ENCODE results near the gene SLC7A6.

The SLC7A6 gene

DNA sequence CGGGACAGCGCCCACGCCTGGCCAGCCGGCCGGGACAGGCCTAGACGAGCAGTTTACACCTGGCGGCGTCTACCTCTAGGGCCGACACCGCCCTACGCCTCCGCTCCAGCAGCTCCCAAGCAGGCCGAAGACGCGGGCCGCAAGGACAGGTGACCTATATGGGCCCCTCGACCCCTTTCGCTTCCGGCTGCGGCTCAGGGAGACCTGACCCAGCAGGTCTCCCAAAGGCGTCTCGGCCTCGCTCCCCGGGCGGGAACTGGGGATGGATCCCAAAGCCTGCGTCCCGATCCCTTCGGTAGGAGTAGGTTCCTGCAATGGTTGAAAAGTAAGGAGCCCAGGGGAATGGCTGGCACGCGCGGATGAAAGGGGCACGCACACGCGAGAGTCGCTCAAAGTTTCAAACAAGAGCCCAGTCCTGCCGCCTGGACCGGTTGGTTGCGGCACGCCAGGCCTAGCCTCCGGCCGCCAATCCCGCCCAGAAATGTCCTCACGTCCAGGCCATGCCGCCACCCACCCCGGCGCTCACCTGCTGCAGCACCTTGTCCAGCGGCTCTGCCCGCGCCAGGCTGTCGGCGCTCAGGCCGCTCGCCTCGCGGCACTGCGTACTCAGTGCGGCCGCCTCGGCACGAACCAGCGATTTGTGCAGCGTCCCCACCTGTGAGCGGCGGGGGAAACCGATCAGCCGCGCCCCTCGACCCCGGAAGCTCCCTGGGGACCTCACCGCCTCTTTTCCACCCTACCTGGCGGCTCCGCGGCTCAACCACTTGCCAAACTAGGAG is 29.0 kb upstream of the SLC7A6 start:
- DNase-seq (ENCODE audit: low read depth) = no peak

DNA sequence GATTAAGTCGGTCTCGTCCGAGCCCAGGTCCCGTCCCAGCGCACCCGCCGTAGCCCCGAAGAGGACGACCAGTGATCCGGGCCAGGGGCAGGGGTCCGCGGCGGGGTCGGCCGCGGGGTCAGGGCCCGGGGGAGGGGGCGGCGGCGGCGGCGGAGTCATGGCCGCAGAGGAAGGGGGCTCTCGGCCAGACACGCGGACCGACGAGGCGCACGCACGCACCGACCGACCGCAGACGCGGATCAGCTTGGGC is 28.5 kb upstream of the SLC7A6 start, which contains the start of gene ESRP2:
ESRP2 (minus strand) TSS at position 241 of the 250 bp plus-strand sequence; CDS start at position 159, 82 bp downstream.
- DNase-seq (ENCODE audit: low read depth) = no peak

DNA sequence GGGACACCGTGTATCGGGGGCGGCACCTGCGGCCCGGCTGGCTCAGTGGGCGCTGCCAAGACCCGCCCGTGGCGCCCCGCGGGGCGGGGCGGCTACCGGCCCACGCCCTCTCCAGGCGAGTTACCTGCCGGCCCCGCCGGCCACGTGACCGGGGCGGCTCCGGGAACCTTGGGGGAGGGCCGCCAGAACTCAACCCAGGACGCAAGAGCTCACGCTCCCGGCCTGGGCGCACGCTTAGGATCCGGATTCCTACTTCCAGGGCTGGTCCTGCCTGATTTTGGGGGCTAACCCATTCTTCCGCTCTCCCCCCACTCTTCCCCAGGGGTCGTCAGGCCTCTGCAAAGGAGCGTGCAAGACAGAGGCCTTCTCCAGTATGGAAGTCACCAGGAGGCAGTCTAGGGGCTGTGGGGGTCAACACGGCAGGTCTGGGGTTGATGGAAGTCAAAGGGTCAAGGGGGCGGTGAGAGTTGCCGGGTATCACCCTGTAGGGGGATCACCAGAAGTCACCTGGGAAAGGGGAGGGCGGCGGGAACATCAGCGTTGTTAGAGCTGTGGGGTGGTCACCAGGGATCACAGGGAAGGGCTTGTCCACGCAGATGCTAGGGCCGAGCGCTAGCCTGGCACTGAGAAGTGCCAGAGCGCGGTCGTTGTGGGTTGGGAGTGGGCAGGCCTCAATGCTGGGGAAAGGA is 28.0 kb upstream of the SLC7A6 start:
- DNase-seq (ENCODE audit: low read depth) = no peak

DNA sequence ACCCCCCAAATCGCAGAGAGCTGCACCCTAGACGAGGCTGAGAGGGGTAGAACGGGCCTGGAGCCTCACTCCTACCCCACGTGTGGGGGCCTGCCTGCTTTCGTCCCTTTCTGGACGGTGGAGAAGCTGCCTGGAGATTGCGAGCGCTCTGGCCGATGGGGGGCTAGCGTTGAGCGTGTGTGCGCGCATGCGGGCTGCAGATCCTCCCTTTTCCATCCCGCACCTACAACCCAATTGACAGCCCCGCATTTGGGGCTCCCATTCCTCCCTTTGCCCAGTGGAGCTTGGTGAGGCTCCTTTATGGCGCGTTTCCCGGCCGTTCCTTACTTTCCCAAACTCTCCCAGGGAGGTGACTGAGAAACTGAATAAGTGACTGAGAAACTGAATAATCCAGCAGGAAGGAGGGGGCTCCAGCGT is 27.5 kb upstream of the SLC7A6 start:
- DNase-seq (ENCODE audit: low read depth) = no peak

DNA sequence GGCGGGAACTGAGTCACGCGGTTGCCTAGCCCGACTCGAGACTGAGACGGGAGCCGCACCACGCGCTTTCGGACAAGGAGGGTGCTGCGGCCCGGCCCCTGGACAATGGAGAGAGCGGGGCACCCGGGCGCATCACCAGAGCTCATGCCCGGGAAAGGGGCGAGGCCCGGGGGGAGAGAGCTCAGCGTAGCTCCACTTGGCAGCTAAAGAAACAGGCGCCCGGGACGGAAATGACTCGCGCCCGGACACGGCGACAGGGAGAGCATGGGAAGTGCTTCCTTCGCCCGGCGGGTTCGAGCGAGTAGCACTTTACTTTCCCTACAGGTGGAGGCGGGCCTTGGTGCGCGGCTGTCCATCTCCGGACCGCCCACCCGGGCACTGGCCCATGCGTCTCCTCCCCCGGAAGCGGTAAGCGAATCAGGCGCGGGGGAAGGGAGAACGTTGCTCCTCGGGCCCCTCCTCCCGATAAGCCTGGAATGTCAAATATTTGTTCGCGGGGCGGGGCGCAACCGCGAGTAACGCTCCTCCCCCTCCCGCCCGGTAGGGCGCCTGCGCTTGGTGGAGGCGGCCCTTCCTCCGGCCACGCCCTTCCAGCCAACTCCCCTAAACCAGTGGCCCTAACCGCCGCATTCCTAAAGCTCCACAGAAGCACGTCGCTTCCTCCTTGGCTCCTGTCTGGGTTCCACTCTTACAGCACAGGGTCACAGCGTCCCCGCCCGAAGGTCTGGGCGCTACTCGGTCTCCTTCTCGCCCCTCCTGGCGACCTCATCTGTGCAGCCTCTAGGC is 26.9 kb upstream of the SLC7A6 start:
- peak; percentile 84 for DNase-seq (ENCODE audit: low read depth)

DNA sequence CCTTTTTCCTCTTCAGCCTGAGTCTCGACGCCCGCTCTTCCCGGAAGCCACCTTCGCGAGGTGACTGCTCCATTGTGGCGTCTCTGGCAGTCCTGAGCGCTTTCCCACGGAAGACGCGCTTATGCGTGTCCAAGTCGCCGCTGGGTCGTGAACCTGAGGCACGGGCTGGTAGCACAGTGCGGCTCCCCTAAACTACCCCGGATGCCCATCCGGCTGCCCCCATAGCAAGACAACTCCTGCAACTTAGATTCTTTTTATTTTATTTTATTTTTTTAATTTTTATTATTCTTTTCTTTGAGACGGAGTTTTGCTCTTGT is 26.3 kb upstream of the SLC7A6 start:
- DNase-seq (ENCODE audit: low read depth) = no peak

DNA sequence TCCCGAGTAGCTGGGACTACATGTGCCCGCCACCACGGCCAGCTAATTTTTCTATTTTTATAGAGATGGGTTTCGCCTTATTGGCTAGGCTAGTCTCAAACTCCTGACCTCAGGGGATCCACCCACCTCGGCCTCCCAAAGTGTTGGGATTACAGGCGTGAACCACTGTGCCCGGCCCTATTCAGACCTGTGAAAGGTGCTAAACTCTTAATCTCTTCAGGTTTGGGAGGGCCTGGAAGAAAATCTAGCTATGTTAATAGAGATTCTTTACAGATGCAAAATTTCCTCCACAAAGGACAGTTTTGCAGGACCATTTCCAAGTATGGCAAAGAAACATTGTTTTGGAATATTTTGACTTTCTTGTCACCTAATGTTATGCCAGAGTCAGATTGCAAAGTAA is 22.2 kb upstream of the SLC7A6 start:
- DNase-seq (ENCODE audit: low read depth) = no peak

DNA sequence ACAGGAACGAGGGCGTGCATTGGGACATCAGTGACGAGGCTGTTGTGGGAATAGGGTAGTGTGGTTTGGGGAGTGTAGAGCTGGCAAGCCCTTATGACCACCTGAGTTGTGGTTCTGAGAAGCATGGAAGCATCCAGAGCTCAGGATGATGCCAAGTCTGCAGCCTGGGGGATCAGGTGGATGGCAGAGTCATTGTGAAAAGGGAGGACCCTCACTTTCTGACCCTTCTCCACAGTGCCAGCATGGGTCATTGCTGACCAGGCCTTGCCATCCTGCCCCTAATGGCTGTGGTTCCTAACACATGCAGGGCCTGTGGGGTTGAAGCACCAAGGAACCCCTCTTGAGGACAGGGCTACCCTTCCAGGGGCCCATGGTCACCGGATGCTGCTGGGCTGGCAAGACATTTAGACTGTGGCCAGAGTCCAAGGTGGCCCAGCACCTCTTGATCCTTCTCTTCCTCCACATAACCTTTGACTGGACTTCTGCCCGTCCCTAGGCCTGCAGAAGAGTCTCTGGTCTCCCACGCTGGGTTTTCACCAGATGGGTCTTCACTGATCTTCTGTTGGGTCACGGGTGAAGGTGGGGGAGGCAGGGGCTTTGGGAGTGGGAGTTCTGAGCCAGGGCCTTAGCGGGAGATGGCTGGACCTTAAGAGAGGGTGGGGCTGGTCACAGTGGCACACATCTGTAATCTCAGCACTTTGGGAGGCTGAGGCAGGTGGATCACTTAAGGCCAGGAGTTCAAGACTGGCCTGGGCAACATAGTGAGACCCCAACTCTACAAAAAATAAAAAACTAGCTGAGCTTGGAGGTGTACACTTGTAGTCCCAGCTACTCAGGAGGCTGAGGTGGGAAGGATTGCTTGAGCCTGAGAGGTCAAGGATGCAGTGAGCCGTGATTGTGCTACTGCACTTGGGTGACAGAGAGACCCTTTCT is 21.1 kb upstream of the SLC7A6 start:
- DNase-seq (ENCODE audit: low read depth) = no peak

DNA sequence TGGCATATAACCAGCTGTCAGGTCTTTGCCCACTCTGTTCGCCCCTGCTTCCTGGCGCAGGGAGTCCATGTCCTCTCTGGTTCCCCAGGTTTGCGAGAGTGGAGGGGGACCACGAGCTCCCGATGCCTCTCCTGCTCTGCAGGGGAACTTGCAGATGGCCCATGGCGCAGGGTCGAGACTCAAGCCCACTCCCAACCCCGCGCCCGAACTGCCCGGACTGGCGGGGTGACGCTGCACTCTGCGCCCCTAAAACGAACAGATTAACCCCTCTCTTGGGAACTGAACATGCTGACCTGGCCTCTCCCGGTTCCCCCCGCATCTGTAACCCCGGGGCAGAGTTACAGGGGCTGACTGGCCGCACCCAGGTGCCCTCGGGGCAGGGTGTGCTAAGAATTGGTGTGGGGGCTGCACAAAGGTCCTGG is 19.8 kb upstream of the SLC7A6 start:
- DNase-seq (ENCODE audit: low read depth) = no peak

DNA sequence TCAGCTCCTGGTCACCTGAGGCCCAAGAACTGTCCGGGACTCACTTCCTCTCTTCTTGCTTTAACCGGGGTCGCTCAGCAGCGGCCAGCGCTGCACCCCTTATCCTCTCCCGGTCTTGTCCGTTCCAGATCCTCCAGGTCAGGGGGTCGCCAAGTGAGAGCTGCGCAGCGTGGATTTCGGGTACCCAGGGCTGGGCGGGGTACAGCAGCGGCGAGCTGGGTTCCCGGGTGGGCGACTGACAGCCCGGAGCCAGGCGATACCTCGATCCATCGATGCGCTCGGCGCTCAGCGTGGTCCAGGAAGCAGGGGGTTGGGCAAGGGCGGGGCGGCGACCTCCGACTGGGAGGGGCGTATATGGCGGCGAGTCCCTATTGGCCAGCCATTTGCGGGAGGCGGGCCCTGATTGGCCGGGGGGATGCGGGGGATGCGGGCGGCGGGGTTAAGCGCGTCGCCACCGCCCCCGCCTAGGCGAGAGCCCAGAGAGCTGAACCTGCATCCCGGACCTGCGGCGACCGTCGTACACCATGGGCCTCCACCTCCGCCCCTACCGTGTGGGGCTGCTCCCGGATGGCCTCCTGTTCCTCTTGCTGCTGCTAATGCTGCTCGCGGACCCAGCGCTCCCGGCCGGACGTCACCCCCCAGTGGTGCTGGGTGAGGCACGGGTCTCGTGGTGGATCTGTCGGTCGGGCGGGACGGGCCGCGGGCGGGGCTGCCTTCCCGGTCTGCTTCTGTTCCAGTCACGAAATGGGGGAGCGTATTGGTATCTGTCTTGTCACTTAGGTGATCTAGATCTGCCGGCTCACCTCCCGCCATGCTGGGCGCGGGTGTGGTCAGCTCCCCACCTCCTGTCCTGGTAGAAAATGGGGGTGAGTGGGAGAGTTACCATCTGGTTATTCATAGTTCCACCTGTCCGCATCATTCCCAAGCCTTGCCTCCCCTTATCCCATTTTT is 19.1 kb upstream of the SLC7A6 start, which contains the start of gene PLA2G15:
PLA2G15 (plus strand) TSS at position 471 of the 951 bp plus-strand sequence; CDS start at position 525, 54 bp downstream.
- DNase-seq (ENCODE audit: low read depth) = peak; percentile 55

DNA sequence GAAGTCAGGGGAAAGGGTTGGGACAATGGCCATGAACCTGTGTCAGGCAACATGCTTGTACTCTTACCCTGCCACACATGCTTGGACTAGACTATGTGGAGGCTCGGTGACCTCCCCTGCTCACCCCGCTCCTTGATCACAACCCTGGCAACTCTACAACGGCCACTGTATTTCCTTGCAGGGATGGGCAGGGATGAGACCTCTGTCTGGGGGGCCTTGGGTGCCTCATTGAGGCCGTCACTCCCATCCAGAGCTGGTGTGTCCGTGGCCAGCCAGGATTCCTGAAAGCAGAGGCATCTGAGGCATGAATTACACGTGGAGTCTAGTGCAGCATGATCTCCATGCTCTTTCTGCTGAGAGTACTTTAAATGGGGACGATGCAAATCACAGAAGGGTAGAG is 18.2 kb upstream of the SLC7A6 start:
- no peak for DNase-seq (ENCODE audit: low read depth)

DNA sequence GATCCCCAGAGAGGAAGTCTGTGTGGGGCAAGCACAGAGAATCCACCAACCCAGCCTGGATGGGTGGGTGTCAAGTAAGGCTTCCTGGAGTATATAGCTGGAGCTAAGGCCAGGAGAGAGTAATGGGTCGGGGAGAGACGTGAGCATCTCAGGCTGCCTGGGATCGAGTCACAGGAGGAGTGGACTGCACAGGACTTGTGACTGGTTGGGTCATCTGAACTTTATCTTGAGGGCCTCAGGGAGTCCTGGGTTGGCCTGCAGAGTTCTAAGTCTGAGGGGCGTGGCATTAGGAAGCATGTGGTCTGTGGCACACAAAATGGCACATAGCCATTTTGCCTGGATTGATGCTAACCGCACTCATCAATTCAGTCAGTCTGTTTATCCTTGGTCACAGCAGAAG is 17.7 kb upstream of the SLC7A6 start:
- no peak for DNase-seq (ENCODE audit: low read depth)

DNA sequence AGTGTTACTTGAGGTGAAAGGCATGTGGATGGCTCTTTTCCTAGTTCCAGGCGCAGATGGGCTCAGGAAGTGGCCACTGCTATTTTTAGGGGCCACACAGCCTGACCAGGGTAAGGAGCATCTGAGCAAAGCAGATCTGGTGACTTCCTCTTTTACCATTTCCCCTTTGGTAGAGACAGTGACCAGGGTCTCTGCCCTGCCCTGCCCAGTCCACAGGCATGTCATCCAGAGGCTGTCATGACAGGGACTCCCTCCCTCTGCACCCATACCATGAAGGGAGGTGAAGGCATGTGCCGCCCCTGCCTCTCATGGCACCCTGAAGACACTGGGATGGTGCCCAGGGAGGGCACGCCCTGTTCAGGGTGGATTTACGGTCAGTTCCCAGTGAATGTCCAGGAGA is 16.9 kb upstream of the SLC7A6 start:
- no peak for DNase-seq (ENCODE audit: low read depth)

DNA sequence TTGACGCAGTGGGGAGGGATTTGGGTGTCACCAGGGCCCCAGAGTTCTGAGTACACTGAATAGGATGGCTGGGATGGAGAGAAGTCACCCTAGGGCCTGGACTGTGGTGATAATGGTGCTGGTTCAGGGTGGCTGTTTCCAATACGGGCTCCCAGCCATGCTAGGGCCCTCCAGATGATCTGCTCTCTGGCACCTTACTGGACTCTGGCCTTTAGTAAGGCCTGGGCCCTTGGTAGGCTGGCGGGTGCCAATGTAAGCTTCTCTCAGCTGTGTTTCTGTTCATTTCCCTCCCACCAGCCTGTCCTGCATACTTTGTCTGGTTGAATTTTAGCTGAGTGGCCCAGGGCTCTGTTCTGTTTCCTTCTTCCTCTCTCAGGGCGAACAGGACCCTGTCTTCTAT is 16.4 kb upstream of the SLC7A6 start:
- DNase-seq (ENCODE audit: low read depth) = no peak

DNA sequence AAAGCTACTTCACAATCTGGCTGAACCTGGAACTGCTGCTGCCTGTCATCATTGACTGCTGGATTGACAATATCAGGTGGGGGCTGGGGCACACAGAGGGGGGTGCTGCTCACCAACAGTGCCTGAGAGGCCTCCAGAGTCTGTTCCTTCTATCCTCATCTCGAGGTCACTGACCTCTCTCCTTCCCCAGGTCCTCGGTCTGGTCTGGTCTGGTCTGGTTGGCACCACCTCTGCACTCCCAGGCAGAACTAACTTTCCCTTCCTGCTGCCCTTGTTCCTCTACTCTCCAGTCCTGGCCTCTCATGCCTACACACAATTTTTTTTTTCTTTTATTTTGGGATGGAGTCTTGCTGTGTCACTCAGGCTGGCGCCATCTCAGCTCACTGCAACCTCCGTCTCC is 15.0 kb upstream of the SLC7A6 start:
- DNase-seq (ENCODE audit: low read depth) = no peak

DNA sequence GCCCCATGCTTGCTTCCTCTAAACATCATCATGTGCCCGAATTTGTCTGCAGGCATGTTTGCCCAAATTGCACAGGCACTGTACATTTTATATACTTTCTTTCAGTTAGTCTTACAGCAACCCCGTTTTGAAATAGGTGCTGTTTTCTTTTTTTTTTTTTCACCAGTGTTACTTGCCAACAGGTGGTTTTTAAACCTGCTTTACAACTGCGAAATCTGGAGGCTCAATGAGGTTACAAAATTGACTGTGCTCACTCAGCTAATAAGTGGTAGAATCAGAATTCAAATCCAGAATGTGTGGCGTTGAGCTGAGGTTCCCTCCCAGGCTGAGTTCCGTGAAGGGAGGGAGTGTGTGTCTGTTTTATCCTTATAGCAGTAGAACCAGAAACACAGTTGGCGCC is 13.4 kb upstream of the SLC7A6 start:
- DNase-seq (ENCODE audit: low read depth) = no peak

DNA sequence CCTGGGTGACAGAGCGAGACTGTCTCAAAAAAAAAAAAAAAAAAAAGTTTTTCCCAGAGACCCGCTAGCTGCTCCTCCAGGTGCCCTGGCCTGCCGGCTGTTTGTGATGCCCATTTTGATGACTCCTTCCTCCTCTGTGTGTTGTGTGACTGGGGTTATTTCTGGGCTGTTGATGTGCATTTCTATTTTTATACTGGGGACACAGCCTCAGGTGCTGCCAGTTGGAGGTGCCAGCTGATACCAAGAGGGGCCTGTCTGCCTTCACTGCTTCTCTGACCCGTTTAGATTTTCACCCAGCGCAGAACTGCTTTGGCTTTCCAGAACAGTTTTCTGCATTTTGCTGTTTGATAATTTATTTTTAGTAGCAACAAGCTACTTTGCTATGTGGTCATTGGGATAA is 12.5 kb upstream of the SLC7A6 start:
- no peak for DNase-seq (ENCODE audit: low read depth)

DNA sequence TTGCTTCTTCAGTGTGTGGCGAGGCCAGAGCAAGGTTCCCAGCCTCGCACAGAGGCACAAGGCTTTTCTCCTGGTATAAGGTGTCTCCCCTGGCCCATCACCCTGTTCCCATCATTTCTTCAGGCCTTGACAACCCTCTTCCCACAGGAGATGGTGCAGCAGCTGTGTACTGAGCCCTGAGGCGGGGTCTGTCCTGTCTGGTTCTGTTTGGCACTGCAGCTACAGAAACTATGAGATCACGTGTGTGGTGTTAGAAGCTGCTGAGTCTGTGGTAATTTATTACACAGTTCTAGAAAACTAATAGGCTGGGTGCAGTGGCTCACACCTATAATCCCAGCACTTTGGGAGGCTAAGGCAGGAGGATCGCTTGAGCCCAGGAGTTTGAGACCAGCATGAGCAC is 11.9 kb upstream of the SLC7A6 start:
- DNase-seq (ENCODE audit: low read depth) = no peak

DNA sequence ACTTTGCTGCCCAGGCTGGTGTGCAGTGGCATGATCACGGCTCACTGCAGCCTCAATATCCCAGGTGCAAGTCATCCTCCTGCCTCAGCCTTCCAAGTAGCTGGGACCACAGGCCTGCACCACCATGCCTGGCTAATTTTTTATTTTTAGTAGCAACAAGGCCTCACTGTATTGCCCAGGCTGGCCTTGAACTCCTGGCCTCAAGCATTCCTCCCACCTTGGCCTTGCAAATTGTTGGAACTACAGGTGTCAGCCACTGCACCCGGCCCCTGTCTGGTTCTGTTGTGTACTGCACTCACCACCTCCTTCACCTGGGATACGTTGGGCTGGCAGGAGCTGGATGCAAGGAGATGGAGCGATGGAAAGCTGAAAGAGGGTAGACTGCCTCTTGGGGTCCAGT is 10.6 kb upstream of the SLC7A6 start:
- no peak for DNase-seq (ENCODE audit: low read depth)

DNA sequence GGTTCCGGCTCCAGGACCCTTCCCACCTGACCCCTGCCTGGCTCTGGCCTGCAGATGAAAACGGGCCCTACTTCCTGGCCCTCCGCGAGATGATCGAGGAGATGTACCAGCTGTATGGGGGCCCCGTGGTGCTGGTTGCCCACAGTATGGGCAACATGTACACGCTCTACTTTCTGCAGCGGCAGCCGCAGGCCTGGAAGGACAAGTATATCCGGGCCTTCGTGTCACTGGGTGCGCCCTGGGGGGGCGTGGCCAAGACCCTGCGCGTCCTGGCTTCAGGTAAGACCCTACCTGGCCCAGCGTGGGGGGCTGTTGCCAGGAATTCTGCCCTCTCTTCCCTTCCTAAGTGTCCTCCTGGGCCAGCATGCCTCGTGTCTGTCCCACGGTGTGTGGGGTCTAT is 8.6 kb upstream of the SLC7A6 start:
- DNase-seq (ENCODE audit: low read depth) = no peak

All from GM04503 (cell line).